ENCODE measurements around the gene CDC42SE2. TPM values are rescaled to one million over a fixed set of nuclear protein-coding genes. Genes with fewer than 3 reads are reported as not detected.
"Not testable (repeated sequence)": the region's sequence is repeated elsewhere in the genome, so short reads cannot be mapped to it uniquely, and the experiment has no call there.

The CDC42SE2 gene
- total RNA-seq, 1 donor: 45.6 TPM

GRCh38 chr5:131246504-131246903 lies 17.3 kb upstream of the CDC42SE2 start:
- no peak overlapping the region for H3K4me3 ChIP-seq (ENCODE audit: low read depth, low read length)
- no peak for TF ChIP-seq CTCF (IDR thresholded peaks at IDR 0.05; ENCODE audit: insufficient read depth, low read length)
- no peak for DNase-seq (ENCODE audit: low read depth)

- no peak for DNase-seq (ENCODE audit: low read depth)
- no peak overlapping the region for H3K4me3 ChIP-seq (ENCODE audit: low read depth, low read length)
- TF ChIP-seq CTCF (IDR thresholded peaks at IDR 0.05; ENCODE audit: insufficient read depth, low read length): no peak
Observed at GRCh38 chr5:131250751-131251475, 12.9 kb upstream of the CDC42SE2 start.

- no peak overlapping the region for H3K4me3 ChIP-seq (ENCODE audit: low read depth, low read length)
- no peak for DNase-seq (ENCODE audit: low read depth)
- TF ChIP-seq CTCF (IDR thresholded peaks at IDR 0.05; ENCODE audit: insufficient read depth, low read length): no peak
Observed at GRCh38 chr5:131252824-131253171, 11.1 kb upstream of the CDC42SE2 start.

GRCh38 chr5:131254025-131254424 lies 9.8 kb upstream of the CDC42SE2 start:
- not testable (repeated sequence) for DNase-seq (ENCODE audit: low read depth); H3K4me3 ChIP-seq (ENCODE audit: low read depth, low read length)

GRCh38 chr5:131254741-131255140 lies 9.1 kb upstream of the CDC42SE2 start:
- TF ChIP-seq CTCF (IDR thresholded peaks at IDR 0.05; ENCODE audit: insufficient read depth, low read length): no peak
- no peak for DNase-seq (ENCODE audit: low read depth)
- no peak overlapping the region for H3K4me3 ChIP-seq (ENCODE audit: low read depth, low read length)

GRCh38 chr5:131256507-131256823 lies 7.4 kb upstream of the CDC42SE2 start:
- no peak for TF ChIP-seq CTCF (IDR thresholded peaks at IDR 0.05; ENCODE audit: insufficient read depth, low read length)
- no peak for DNase-seq (ENCODE audit: low read depth)
- no peak overlapping the region for H3K4me3 ChIP-seq (ENCODE audit: low read depth, low read length)

- TF ChIP-seq CTCF (IDR thresholded peaks at IDR 0.05; ENCODE audit: insufficient read depth, low read length): no peak
- no peak for DNase-seq (ENCODE audit: low read depth)
- H3K4me3 ChIP-seq (ENCODE audit: low read depth, low read length): no peak overlapping the region
Observed at GRCh38 chr5:131258733-131259132, 5.1 kb upstream of the CDC42SE2 start.
